GM19099 (cell line): Measurements from ENCODE around the gene UPK1A.

ENCODE experiments used
- POLR2A ChIP-seq: IDR thresholded peaks from 3 replicates; pipeline ENCODE4 v1.6.1; 2011; ENCODE audit warnings: low read depth; ENCODE audit not compliant: insufficient read length; ENCODE audit errors: extremely low read depth

Gene UPK1A

GRCh38 chr19:35718345-35719041, 52.2 kb downstream of the UPK1A start:
- peak; percentile 17 for TF ChIP-seq POLR2A

- TF ChIP-seq POLR2A, result no peak
These were observed 53.3 kb downstream of the UPK1A start for GRCh38 chr19:35719402-35720162.

DNA sequence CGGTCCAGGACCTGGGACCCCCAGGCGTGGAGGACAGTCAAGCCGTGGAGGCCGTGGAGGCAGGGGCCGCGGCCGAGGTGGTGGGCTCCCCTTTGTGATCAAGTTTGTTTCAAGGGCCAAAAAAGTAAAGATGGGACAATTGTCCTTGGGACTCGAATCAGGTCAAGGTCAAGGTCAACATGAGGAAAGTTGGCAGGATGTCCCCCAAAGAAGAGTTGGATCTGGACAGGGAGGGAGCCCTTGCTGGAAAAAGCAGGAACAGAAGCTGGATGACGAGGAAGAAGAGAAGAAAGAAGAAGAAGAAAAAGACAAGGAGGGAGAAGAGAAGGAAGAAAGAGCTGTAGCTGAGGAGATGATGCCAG, 53.8 kb downstream of the UPK1A start:
- TF ChIP-seq POLR2A, result no peak

- no peak for TF ChIP-seq POLR2A
These were observed 54.3 kb downstream of the UPK1A start for GRCh38 chr19:35720648-35721047.

GRCh38 chr19:35721374-35721773, 55.1 kb downstream of the UPK1A start:
- TF ChIP-seq POLR2A, result no peak

- no peak for TF ChIP-seq POLR2A
These were observed 56.1 kb downstream of the UPK1A start for GRCh38 chr19:35722461-35722860.

- TF ChIP-seq POLR2A, result no peak
These were observed 56.6 kb downstream of the UPK1A start for GRCh38 chr19:35722897-35723296.

GRCh38 chr19:35723671-35724070, 57.4 kb downstream of the UPK1A start:
- no peak for TF ChIP-seq POLR2A

DNA sequence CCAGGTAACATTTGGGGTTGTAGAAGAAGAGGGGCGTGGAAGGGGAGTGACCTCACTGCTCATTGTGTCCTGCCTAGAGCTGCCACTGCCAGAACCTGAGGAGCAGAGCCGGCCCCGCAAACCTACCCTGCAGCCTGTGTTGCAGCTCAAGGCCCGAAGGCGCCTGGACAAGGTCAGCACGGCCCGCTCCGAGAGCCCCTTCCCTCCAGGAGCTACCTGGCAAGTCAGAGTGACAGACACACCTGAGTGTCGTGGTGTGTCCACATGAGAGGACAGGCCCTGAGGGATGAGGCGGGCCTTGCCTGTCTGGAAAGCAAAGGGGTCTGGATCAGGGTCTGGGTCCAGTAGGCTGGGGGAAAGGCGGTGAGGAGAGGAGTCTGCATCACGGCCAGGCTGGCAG, 58.2 kb downstream of the UPK1A start:
- TF ChIP-seq POLR2A, result no peak

GRCh38 chr19:35725216-35725861, 59.0 kb downstream of the UPK1A start:
- TF ChIP-seq POLR2A, result no peak

GRCh38 chr19:35727053-35727955, 61.0 kb downstream of the UPK1A start:
- no peak for TF ChIP-seq POLR2A
